Cardiac muscle cell (in vitro differentiated cells and primary cell): ENCODE results near the gene CFAP74. TPM values are rescaled to one million over a fixed set of nuclear protein-coding genes. Genes with fewer than 3 reads are reported as not detected.

ENCODE experiments used
- DNase-seq, 2 donors: peaks; one replicate each; pipeline versions ENCODE4 v3.0.0 to v3.0.0-alpha.2; 2010 to 2017; ENCODE audit warnings: low read depth in 1 of 2, low spot score in 1 of 2
- H3K27ac ChIP-seq: fragments of 200-600 bp; sonication (generic); 2 replicates; pipeline ENCODE4 v1.5.1; 2016
- H3K27me3 ChIP-seq: fragments of 200-600 bp; sonication (generic); 2 replicates; pipeline ENCODE4 v1.6.0; 2016; ENCODE audit warnings: control low read depth
- H3K36me3 ChIP-seq: fragments of 200-600 bp; sonication (generic); 2 replicates; pipeline ENCODE4 v1.5.1; 2016; ENCODE audit warnings: control low read depth
- H3K4me1 ChIP-seq: fragments of 200-600 bp; sonication (generic); 2 replicates; pipeline ENCODE4 v1.8.1; 2017; ENCODE audit warnings: low read depth, mild to moderate bottlenecking, mixed run types
- H3K4me3 ChIP-seq: fragments of 200-600 bp; sonication (generic); 2 replicates; pipeline ENCODE4 v1.5.1; 2016; ENCODE audit warnings: mild to moderate bottlenecking
- H3K9me3 ChIP-seq: fragments of 200-600 bp; sonication (generic); 2 replicates; pipeline ENCODE4 v1.5.1; 2017; ENCODE audit warnings: low read depth, mild to moderate bottlenecking, control low read depth
- polyA plus RNA-seq: library from polyadenylated mRNA; unstranded; fragments of >200 nt; fragmentation: Nextera tagmentation; extraction: Ambion mirVana; gene quantifications from 2 replicates; pipeline ENCODE4 v1.2.1, GENCODE V29; 2016
- total RNA-seq: library from RNA; depleted of rRNA; stranded (reverse); fragments of >200 nt; gene quantifications from 2 replicates; pipeline ENCODE4 v1.2.3, GENCODE V29; 2016
- TF ChIP-seq, protein P1 (sequence below): IDR thresholded peaks from 2 replicates; pipeline ENCODE4 v1.5.1; 2012; ENCODE audit warnings: low read depth, mild to moderate bottlenecking, low read length

The CFAP74 gene
- total and polyA plus RNA-seq, 2 experiments from 2014 or later: 0.63 to 1.7 TPM

DNA sequence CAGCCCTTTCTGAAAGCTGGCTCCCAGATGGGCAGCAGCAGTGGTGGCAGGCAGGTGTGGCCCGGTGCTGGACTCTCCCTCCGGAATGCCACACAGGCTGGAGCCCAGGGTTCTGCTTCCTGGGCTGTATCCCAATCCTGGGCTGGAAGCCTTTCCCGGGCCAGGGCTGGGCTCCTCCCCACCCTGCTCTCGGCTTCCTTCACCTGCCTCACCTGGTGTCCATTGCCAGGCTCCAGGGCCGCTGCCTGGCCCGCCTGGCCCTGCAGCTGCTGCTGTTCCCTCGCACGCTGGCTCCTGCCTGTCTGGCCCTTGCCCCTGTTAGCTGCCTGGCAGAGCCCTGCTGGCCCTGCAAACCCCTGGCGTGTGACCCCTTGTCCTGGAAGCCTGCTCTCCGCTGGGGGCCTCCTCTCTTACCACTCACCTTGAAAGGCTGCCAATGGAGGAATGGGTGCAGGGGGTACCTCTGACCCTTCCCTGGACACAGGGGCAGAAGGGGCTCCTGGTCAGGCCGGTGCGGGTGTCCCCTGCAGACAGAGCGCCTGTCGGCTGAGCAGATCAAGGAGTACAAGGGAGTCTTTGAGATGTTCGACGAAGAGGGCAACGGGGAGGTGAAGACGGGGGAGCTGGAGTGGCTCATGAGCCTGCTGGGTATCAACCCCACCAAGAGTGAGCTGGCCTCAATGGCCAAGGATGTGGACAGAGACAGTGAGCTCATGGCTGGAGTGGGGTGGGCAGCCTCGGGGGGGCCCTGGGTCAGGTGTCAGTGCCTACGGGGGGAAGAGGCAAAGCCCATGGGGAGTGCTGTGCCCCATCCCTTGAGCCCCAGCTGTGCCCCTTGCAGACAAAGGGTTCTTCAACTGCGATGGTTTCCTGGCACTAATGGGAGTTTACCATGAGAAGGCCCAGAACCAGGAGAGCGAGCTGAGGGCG lies 87.4 kb downstream of the CFAP74 start:
- DNase-seq: no peak

DNA sequence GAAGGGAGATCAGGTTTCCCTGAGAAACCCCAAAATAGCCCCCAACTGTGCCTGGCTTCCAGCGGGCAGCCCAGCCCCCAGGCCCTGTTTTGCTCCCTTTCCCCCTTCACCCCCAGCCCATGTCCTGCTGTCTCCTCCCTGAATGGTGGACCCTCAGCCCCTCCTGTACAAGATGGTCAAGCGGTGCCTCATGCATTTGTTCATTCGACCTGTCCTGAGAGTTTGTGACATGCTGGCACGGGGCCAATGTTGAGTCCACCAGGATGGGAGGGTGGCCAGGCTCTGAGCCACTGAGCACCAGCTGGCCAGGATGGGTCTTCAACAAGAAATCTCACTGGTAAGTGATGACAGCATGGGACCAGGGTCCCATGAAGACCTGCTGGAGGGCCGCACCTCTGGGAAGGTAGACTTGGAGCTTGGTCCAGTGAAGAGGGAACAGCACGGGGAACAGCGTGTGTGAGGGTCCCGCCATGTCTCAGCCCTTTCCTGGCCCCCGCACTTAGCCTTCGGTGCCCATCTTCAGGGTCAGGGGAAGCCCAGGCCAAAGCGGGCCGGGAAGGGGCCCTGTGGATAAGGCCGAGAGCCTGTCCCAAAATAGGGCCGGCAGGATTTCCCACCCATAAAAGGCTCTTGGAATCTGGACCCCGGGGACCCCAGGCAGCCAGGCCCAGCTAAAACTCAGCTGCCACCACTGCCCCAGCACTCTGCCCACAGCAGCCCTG lies 88.5 kb downstream of the CFAP74 start, which contains the start of gene CALML6:
Gene CALML6, plus strand, starts transcription at position 290 of the 722 bp plus-strand sequence. Its CDS starts 21 bp downstream, at position 311.
- no peaks in the 10 kb centered on the region for H3K36me3 ChIP-seq
- peak within 1 kb of the TSS; percentile 7 for H3K27ac ChIP-seq
- TF ChIP-seq, protein P1, sequence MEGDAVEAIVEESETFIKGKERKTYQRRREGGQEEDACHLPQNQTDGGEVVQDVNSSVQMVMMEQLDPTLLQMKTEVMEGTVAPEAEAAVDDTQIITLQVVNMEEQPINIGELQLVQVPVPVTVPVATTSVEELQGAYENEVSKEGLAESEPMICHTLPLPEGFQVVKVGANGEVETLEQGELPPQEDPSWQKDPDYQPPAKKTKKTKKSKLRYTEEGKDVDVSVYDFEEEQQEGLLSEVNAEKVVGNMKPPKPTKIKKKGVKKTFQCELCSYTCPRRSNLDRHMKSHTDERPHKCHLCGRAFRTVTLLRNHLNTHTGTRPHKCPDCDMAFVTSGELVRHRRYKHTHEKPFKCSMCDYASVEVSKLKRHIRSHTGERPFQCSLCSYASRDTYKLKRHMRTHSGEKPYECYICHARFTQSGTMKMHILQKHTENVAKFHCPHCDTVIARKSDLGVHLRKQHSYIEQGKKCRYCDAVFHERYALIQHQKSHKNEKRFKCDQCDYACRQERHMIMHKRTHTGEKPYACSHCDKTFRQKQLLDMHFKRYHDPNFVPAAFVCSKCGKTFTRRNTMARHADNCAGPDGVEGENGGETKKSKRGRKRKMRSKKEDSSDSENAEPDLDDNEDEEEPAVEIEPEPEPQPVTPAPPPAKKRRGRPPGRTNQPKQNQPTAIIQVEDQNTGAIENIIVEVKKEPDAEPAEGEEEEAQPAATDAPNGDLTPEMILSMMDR: no peak
- peak in 1 of 2 donors; percentile 45 for DNase-seq
- H3K4me3 ChIP-seq: no peak within 1 kb of the TSS
- no peaks in the 10 kb centered on the region for H3K27me3 ChIP-seq
- no peaks in the 10 kb centered on the region for H3K9me3 ChIP-seq
- peaks cover 10% of the 10 kb centered on the region for H3K4me1 ChIP-seq

More for the DNA sequence above, 87.4 kb downstream of the CFAP74 start:
- Histone ChIP-seq H3K4me1 (peaks cover 10% of the 10 kb centered on the region), H3K27ac (no peak overlapping the region), H3K4me3 (no peak overlapping the region), H3K9me3 (no peaks in the 10 kb centered on the region), H3K27me3 (no peaks in the 10 kb centered on the region), H3K36me3 (no peaks in the 10 kb centered on the region)
- TF ChIP-seq, protein P1: no peak

DNA sequence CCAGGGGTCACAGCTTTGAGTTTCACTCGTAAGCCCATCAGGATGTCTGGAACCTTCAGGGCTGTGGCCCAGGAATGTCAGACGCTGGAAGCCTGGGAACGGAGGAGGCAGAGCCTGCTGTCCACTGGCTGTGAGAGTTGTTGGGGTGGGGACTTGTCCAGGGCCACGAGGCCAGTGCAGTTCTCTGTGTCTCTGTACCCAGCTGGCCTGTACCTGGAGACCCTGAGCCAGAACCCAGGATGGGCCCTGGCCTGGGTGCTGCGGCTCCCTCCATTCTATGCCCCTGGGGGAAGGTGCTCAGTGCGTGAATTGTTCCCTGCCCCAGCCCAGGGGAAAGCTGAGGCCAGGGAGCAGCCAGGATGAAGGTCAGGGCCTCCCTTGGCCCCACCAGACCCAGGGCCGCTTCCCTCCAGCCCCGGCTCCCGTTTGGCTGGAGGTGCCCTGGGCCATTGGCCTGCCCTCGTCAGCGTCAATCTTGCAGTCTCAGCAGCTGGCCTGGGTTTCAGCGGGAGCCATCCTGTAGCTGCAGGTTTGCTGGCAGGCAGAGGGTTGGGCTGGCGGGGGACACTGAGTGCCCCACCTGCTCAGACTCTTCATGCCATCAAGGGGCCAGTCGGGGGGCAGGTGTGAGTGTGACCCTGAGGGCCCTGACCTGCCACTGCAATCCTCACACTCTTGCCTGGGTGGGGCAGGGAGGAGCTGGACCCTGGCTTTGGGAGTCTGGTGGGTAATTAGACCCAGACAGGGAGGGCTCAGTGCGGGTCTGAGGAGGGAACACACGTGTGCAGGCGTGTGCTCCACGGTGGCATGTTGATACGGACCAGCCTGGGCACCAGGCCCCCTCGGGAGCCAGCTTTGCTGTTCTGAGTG lies 89.2 kb downstream of the CFAP74 start:
- H3K4me3 ChIP-seq: no peak overlapping the region
- H3K9me3 ChIP-seq: no peaks in the 10 kb centered on the region
- peaks cover 10% of the 10 kb centered on the region for H3K4me1 ChIP-seq
- TF ChIP-seq, protein P1: no peak
- peak overlapping the region; percentile 7 for H3K27ac ChIP-seq
- H3K36me3 ChIP-seq: no peaks in the 10 kb centered on the region
- DNase-seq: no peak
- H3K27me3 ChIP-seq: no peaks in the 10 kb centered on the region

DNA sequence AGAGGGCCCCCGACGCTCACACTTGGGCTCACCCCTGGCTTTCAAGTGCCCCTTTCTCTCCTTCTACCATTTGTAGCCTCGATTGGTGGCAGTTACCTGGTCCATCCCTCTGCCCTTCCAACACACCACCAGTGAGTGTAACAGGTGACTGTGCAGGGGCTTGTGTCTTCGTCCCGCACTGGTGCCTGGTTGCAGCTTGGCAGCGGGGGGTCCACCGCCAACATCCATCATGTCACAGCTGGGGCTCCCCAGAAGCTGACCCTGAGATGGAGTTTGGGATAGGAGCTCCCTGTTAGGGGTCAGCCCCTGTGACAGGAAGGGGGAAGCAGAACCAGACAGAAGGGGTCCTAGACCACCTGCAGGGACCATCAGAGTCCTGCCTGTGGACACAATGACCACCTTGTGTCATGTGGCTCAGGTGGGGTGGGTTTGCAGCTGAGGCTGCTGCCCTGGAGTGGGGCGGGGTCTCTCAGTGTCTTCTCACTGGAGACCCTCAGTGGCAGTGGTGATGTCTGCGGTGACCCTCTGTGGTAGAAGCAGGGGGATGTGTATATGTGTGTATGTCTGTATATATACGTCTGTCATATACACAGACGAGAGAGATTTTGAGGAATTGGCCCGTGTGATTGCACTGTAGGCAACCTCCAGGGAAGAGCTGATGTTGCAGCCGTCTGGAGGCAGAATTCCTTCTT lies 92.1 kb downstream of the CFAP74 start:
- no peaks in the 10 kb centered on the region for H3K36me3 ChIP-seq
- H3K9me3 ChIP-seq: no peaks in the 10 kb centered on the region
- no peak overlapping the region for H3K27ac ChIP-seq
- no peak for DNase-seq
- H3K27me3 ChIP-seq: no peaks in the 10 kb centered on the region
- TF ChIP-seq, protein P1: no peak
- no peak overlapping the region for H3K4me3 ChIP-seq
- peaks cover 10% of the 10 kb centered on the region for H3K4me1 ChIP-seq
